ENCODE measurements around the gene CELSR1.

Gene CELSR1

GRCh38 chr22:46416520-46416871 is 120.9 kb downstream of the CELSR1 start:
- DNase-seq (ENCODE audit: low spot score), result no peak
- no peak for TF ChIP-seq CTCF (IDR thresholded peaks at IDR 0.05; ENCODE audit: borderline replicate concordance, control extremely low read depth, extremely low read depth, insufficient read depth, missing control alignments)
- in situ Hi-C loops (cut with MboI; ENCODE audit: low sequenced_read_pairs, unreplicated experiment), result no loop called here

- TF ChIP-seq CTCF (IDR thresholded peaks at IDR 0.05; ENCODE audit: borderline replicate concordance, control extremely low read depth, extremely low read depth, insufficient read depth, missing control alignments), result no peak
- no peak for DNase-seq (ENCODE audit: low spot score)
- in situ Hi-C loops (cut with MboI; ENCODE audit: low sequenced_read_pairs, unreplicated experiment), result no loop called here
These were observed 121.5 kb downstream of the CELSR1 start for GRCh38 chr22:46415776-46416519.

GRCh38 chr22:46414704-46415103 is 122.7 kb downstream of the CELSR1 start:
- in situ Hi-C loops (cut with MboI; ENCODE audit: low sequenced_read_pairs, unreplicated experiment), result no loop called here
- TF ChIP-seq CTCF (IDR thresholded peaks at IDR 0.05; ENCODE audit: borderline replicate concordance, control extremely low read depth, extremely low read depth, insufficient read depth, missing control alignments), result no peak
- DNase-seq (ENCODE audit: low spot score), result peak; percentile 63

GRCh38 chr22:46413725-46414379 is 123.6 kb downstream of the CELSR1 start:
- TF ChIP-seq CTCF (IDR thresholded peaks at IDR 0.05; ENCODE audit: borderline replicate concordance, control extremely low read depth, extremely low read depth, insufficient read depth, missing control alignments), result no peak
- no peak for DNase-seq (ENCODE audit: low spot score)
- in situ Hi-C loops (cut with MboI; ENCODE audit: low sequenced_read_pairs, unreplicated experiment), result no loop called here

GRCh38 chr22:46411347-46411746 is 126.1 kb downstream of the CELSR1 start:
- TF ChIP-seq CTCF (IDR thresholded peaks at IDR 0.05; ENCODE audit: borderline replicate concordance, control extremely low read depth, extremely low read depth, insufficient read depth, missing control alignments), result no peak
- in situ Hi-C loops (cut with MboI; ENCODE audit: low sequenced_read_pairs, unreplicated experiment), result no loop called here
- DNase-seq (ENCODE audit: low spot score), result no peak

GRCh38 chr22:46410291-46410808 is 127.1 kb downstream of the CELSR1 start:
- in situ Hi-C loops (cut with MboI; ENCODE audit: low sequenced_read_pairs, unreplicated experiment), result no loop called here
- no peak for TF ChIP-seq CTCF (IDR thresholded peaks at IDR 0.05; ENCODE audit: borderline replicate concordance, control extremely low read depth, extremely low read depth, insufficient read depth, missing control alignments)
- DNase-seq (ENCODE audit: low spot score), result no peak
